ENCODE data around the gene ZYG11B. TPM values are rescaled to one million over a fixed set of nuclear protein-coding genes. Genes with fewer than 3 reads are reported as not detected.
A peak's percentile ranks its signal among the peaks of the same experiment; 100 is the strongest.
"Not testable (repeated sequence)": the region's sequence is repeated elsewhere in the genome, so short reads cannot be mapped to it uniquely, and the experiment has no call there.

The ZYG11B gene
- total RNA-seq, 1 donor from 2014 or later: 39.5 TPM

- Histone ChIP-seq H3K27ac (no peak within 1 kb of the TSS), H3K27me3 (peaks cover 50% of the 10 kb centered on the region), H3K4me3 (peak within 1 kb of the TSS; percentile 52), H3K9ac (no peak within 1 kb of the TSS), H3F3A (ENCODE audit: low read depth) (peaks cover 23% of the 10 kb centered on the region), H3K79me2 (ENCODE audit: low read depth) (no peaks in the 10 kb centered on the region), H3K9me3 (ENCODE audit: low read depth) (no peaks in the 10 kb centered on the region), H3K4me1 (no peaks in the 10 kb centered on the region), H3K36me3 (no peaks in the 10 kb centered on the region), H2AFZ (replicated peaks) (peak within 1 kb of the TSS; percentile 99), H4K20me1 (ENCODE audit: low read depth) (no peaks in the 10 kb centered on the region), H3K4me2 (peak within 1 kb of the TSS; percentile 78)
- TF ChIP-seq EZH2 (IDR thresholded peaks at IDR 0.05) (peak; percentile 90), CTCF (IDR thresholded peaks at IDR 0.05) (peak; percentile 37), EZH2phosphoT487 (IDR thresholded peaks at IDR 0.05) (peak; percentile 84)
- Mint-ChIP-seq H3K4me1 (no peaks in the 10 kb centered on the region), H3K36me3 (no peaks in the 10 kb centered on the region), H3K4me3 (peak within 1 kb of the TSS; percentile 85), H3K9me3 (no peaks in the 10 kb centered on the region), H3K27me3 (ENCODE audit: insufficient read depth, low read depth) (peaks cover 28% of the 10 kb centered on the region), H3K27ac (no peak within 1 kb of the TSS)
- DNase-seq (ENCODE audit: low spot score): peak; percentile 92
Observed at GRCh38 chr1:52842643-52843310, 116.5 kb downstream of the ZYG11B start, which contains the start of gene ZYG11A. Gene ZYG11A, plus strand, starts transcription at chr1:52842760. Its CDS starts 124 bp downstream, at chr1:52842884.

GRCh38 chr1:52845119-52845518 is 118.9 kb downstream of the ZYG11B start:
- Histone ChIP-seq H3F3A (ENCODE audit: low read depth) (peaks cover 23% of the 10 kb centered on the region), H3K27me3 (peaks cover 50% of the 10 kb centered on the region)
- H3K9me3 ChIP-seq (ENCODE audit: low read depth); H3K4me3 ChIP-seq; H2AFZ ChIP-seq (replicated peaks); H4K20me1 ChIP-seq (ENCODE audit: low read depth); H3K36me3 Mint-ChIP-seq; H3K9me3 Mint-ChIP-seq; H3K36me3 ChIP-seq; H3K4me1 ChIP-seq; H3K27ac ChIP-seq; H3K4me3 Mint-ChIP-seq; H3K4me1 Mint-ChIP-seq; H3K4me2 ChIP-seq; H3K9ac ChIP-seq; H3K79me2 ChIP-seq (ENCODE audit: low read depth); DNase-seq (ENCODE audit: low spot score); H3K27ac Mint-ChIP-seq: not testable (repeated sequence)
- H3K27me3 Mint-ChIP-seq (ENCODE audit: insufficient read depth, low read depth): peaks cover 20% of the 10 kb centered on the region

- Histone ChIP-seq H3K4me1 (no peaks in the 10 kb centered on the region), H3F3A (ENCODE audit: low read depth) (peaks cover 9% of the 10 kb centered on the region), H3K4me2 (no peak overlapping the region), H3K27ac (no peak overlapping the region), H3K27me3 (peaks cover 18% of the 10 kb centered on the region), H3K9me3 (ENCODE audit: low read depth) (no peaks in the 10 kb centered on the region), H4K20me1 (ENCODE audit: low read depth) (no peaks in the 10 kb centered on the region), H3K9ac (no peak overlapping the region), H3K79me2 (ENCODE audit: low read depth) (no peaks in the 10 kb centered on the region), H2AFZ (replicated peaks) (no peak overlapping the region), H3K4me3 (no peak overlapping the region), H3K36me3 (no peaks in the 10 kb centered on the region)
- no peak for DNase-seq (ENCODE audit: low spot score)
- Mint-ChIP-seq H3K27me3 (ENCODE audit: insufficient read depth, low read depth) (peaks cover 13% of the 10 kb centered on the region), H3K4me3 (no peak overlapping the region), H3K36me3 (no peaks in the 10 kb centered on the region), H3K27ac (no peak overlapping the region), H3K9me3 (no peaks in the 10 kb centered on the region), H3K4me1 (no peaks in the 10 kb centered on the region)
- no peak for TF ChIP-seq EZH2phosphoT487 (IDR thresholded peaks at IDR 0.05)
- TF ChIP-seq EZH2 (IDR thresholded peaks at IDR 0.05): no peak
- TF ChIP-seq CTCF (IDR thresholded peaks at IDR 0.05): no peak
Observed at GRCh38 chr1:52848423-52848822, 122.2 kb downstream of the ZYG11B start.

- Mint-ChIP-seq H3K4me1 (no peaks in the 10 kb centered on the region), H3K27me3 (ENCODE audit: insufficient read depth, low read depth) (peaks cover 1% of the 10 kb centered on the region), H3K9me3 (no peaks in the 10 kb centered on the region), H3K4me3 (no peak overlapping the region), H3K36me3 (no peaks in the 10 kb centered on the region), H3K27ac (no peak overlapping the region)
- no peaks in the 10 kb centered on the region for H3K36me3 ChIP-seq
- no peak overlapping the region for H3K9ac ChIP-seq
- H3K4me1 ChIP-seq: no peaks in the 10 kb centered on the region
- no peaks in the 10 kb centered on the region for H3K79me2 ChIP-seq (ENCODE audit: low read depth)
- no peaks in the 10 kb centered on the region for H3K9me3 ChIP-seq (ENCODE audit: low read depth)
- no peak overlapping the region for H3K4me2 ChIP-seq
- TF ChIP-seq EZH2phosphoT487 (IDR thresholded peaks at IDR 0.05): no peak
- no peak for TF ChIP-seq CTCF (IDR thresholded peaks at IDR 0.05)
- no peak for TF ChIP-seq EZH2 (IDR thresholded peaks at IDR 0.05)
- no peaks in the 10 kb centered on the region for H3K27me3 ChIP-seq
- no peak overlapping the region for H2AFZ ChIP-seq (replicated peaks)
- DNase-seq (ENCODE audit: low spot score): no peak
- no peak overlapping the region for H3K27ac ChIP-seq
- H3F3A ChIP-seq (ENCODE audit: low read depth): no peaks in the 10 kb centered on the region
- no peak overlapping the region for H3K4me3 ChIP-seq
- no peaks in the 10 kb centered on the region for H4K20me1 ChIP-seq (ENCODE audit: low read depth)
Observed at GRCh38 chr1:52850951-52851350, 124.7 kb downstream of the ZYG11B start.
